Measurements from ENCODE around the gene LDHD. TPM values are rescaled to one million over a fixed set of nuclear protein-coding genes. Genes with fewer than 3 reads are reported as not detected.
A peak's percentile ranks its signal among the peaks of the same experiment; 100 is the strongest.

Gene LDHD
- total and polyA plus RNA-seq, 2 of the 13 experiments (the other 11 are each of a cell fraction or from before 2014, with no cell fraction given): 9.1 to 9.8 TPM

- TF ChIP-seq, protein P1, sequence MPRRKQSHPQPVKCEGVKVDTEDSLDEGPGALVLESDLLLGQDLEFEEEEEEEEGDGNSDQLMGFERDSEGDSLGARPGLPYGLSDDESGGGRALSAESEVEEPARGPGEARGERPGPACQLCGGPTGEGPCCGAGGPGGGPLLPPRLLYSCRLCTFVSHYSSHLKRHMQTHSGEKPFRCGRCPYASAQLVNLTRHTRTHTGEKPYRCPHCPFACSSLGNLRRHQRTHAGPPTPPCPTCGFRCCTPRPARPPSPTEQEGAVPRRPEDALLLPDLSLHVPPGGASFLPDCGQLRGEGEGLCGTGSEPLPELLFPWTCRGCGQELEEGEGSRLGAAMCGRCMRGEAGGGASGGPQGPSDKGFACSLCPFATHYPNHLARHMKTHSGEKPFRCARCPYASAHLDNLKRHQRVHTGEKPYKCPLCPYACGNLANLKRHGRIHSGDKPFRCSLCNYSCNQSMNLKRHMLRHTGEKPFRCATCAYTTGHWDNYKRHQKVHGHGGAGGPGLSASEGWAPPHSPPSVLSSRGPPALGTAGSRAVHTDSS (CRISPR knock-in tag; conservative IDR thresholded peaks at IDR 0.05): no peak
- no peak for TF ChIP-seq MTF1 (CRISPR knock-in tag; IDR thresholded peaks at IDR 0.05)
- TF ChIP-seq CEBPG (CRISPR knock-in tag; IDR thresholded peaks at IDR 0.05): peak; percentile 45
- no peak for TF ChIP-seq ZNF530 (CRISPR knock-in tag; IDR thresholded peaks at IDR 0.05; ENCODE audit: low read depth)
- TF ChIP-seq IRF1 (CRISPR knock-in tag; IDR thresholded peaks at IDR 0.05; ENCODE audit: low read depth): 0 out of 2 replicates have a peak, but pooled peaks have one; percentile 1
- no peak for TF ChIP-seq DR1 (CRISPR knock-in tag; IDR thresholded peaks at IDR 0.05)
- TF ChIP-seq ZNF30 (CRISPR knock-in tag; IDR thresholded peaks at IDR 0.05): no peak
- TF ChIP-seq RFX1 (IDR thresholded peaks at IDR 0.05): no peak
- peak; percentile 80; the same call in 1 of the 2 replicates for TF ChIP-seq DMAP1 (CRISPR knock-in tag; IDR thresholded peaks at IDR 0.05)
- no peak; the same call in 1 of the 2 replicates for TF ChIP-seq ZNF543 (CRISPR knock-in tag; IDR thresholded peaks at IDR 0.05)
- TF ChIP-seq ESRRA (CRISPR knock-in tag; IDR thresholded peaks at IDR 0.05; ENCODE audit: low read depth): peak; percentile 25; the same call in 1 of the 2 replicates
- 0 out of 2 replicates have a peak, but pooled peaks have one; percentile 6 for TF ChIP-seq PHF8 (CRISPR knock-in tag; IDR thresholded peaks at IDR 0.05)
- no peak for TF ChIP-seq RFX3 (CRISPR knock-in tag; IDR thresholded peaks at IDR 0.05)
- TF ChIP-seq ZNF512 (CRISPR knock-in tag; IDR thresholded peaks at IDR 0.05): no peak
- no peak for TF ChIP-seq MAFG (CRISPR knock-in tag; IDR thresholded peaks at IDR 0.05)
- TF ChIP-seq SOX13 (IDR thresholded peaks at IDR 0.05): no peak
- no peak for TF ChIP-seq SOX13 (CRISPR knock-in tag; conservative IDR thresholded peaks at IDR 0.05 in 1 of 2, IDR thresholded peaks at IDR 0.05 in 1 of 2)
- TF ChIP-seq RARA (CRISPR knock-in tag; IDR thresholded peaks at IDR 0.05): no peak
- TF ChIP-seq REL (CRISPR knock-in tag; conservative IDR thresholded peaks at IDR 0.05): no peak
- TF ChIP-seq YEATS4 (CRISPR knock-in tag; IDR thresholded peaks at IDR 0.05; ENCODE audit: borderline replicate concordance): peak; percentile 68; the same call in 1 of the 2 replicates
- TF ChIP-seq ATF5 (CRISPR knock-in tag; IDR thresholded peaks at IDR 0.05; ENCODE audit: low read depth): 0 out of 2 replicates have a peak, but pooled peaks have one; percentile 13
- no peak for TF ChIP-seq IKZF1 (IDR thresholded peaks at IDR 0.05)
- TF ChIP-seq, protein P2, sequence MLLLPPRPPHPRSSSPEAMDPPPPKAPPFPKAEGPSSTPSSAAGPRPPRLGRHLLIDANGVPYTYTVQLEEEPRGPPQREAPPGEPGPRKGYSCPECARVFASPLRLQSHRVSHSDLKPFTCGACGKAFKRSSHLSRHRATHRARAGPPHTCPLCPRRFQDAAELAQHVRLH (CRISPR knock-in tag; IDR thresholded peaks at IDR 0.05; ENCODE audit: borderline replicate concordance, low read depth): peak; percentile 55; the same call in 1 of the 2 replicates
- TF ChIP-seq MTF2 (CRISPR knock-in tag; IDR thresholded peaks at IDR 0.05; ENCODE audit: borderline replicate concordance): no peak
- TF ChIP-seq FOXK2 (IDR thresholded peaks at IDR 0.05): no peak
These were observed 5.7 kb downstream of the LDHD start (continued) for GRCh38 chr16:75110637-75111513.
